A549 (cell line): ENCODE data around the gene SLC17A7. TPM values are rescaled to one million over a fixed set of nuclear protein-coding genes. Genes with fewer than 3 reads are reported as not detected.

Experiments used
- ATAC-seq, 2 experiments: fragments of 200-7000 bp in 1 of 2; fragments of >200 bp in 1 of 2; cut with Nextera tagmentation in 1 of 2; cut with Tn5 transposase in 1 of 2; 3 replicates each; pipeline versions ENCODE4 v1.8.0 to v1.9.1; 2018 to 2020; ENCODE audit warnings: mild to moderate bottlenecking in 1 of 2, moderate library complexity in 1 of 2
- CTCF ChIA-PET: fragments of 300-600 bp; sonication (Branson Sonifier 250); formaldehyde crosslinking; extraction: SDS; loops from one replicate; lab custom pipeline; 2021; ENCODE audit warnings: antibody characterized with exemption, inconsistent platforms; lab: Yijun Ruan, JAX
- POLR2A ChIA-PET: fragments of 350-600 bp; formaldehyde crosslinking; extraction: SDS; loops from one replicate; lab custom pipeline; 2021; ENCODE audit warnings: antibody characterized with exemption, inconsistent platforms; lab: Yijun Ruan, JAX
- DNase-seq, 2 experiments: peaks; one replicate each; pipeline versions ENCODE4 v3.0.0 to v3.0.0-alpha.2; 2011 to 2016; ENCODE audit warnings: low read depth in 1 of 2, low spot score in 1 of 2
- FAIRE-seq: peaks from 2 replicates; lab custom pipeline; 2011; peaks lifted over from hg19 to GRCh38; lab: Jason Lieb, UNC
- H3K27ac ChIP-seq, 2 experiments: fragments of >200 bp; sonication (Bioruptor Twin); formaldehyde crosslinking; 3 replicates each; pipeline ENCODE4 v1.5.1; 2016 to 2017
- H3K4me1 ChIP-seq: fragments of >200 bp; sonication (Bioruptor Twin); formaldehyde crosslinking; 3 replicates; pipeline ENCODE4 v1.6.1; 2016
- H3K4me2 ChIP-seq: fragments of >200 bp; sonication (Bioruptor Twin); formaldehyde crosslinking; 3 replicates; pipeline ENCODE4 v1.6.1; 2016
- H3K4me3 ChIP-seq: fragments of >200 bp; sonication (Bioruptor Twin); formaldehyde crosslinking; 3 replicates; pipeline ENCODE4 v1.5.1; 2016
- H3K9me3 ChIP-seq: fragments of >200 bp; sonication (Bioruptor Twin); formaldehyde crosslinking; 3 replicates; pipeline ENCODE4 v1.6.1; 2016
- BCL3 ChIP-seq: fragments of >200 bp; sonication (Bioruptor Twin); formaldehyde crosslinking; IDR thresholded peaks from 3 replicates; pipeline ENCODE4 v1.6.1; 2016
- BHLHE40 ChIP-seq: IDR thresholded peaks from 2 replicates; pipeline ENCODE4 v1.6.1; 2012; ENCODE audit warnings: low read depth, low read length, inconsistent platforms
- CBX8 ChIP-seq: fragments of 200-600 bp; sonication (generic); IDR thresholded peaks from 2 replicates; pipeline ENCODE4 v1.6.1; 2016
- E2F6 ChIP-seq: IDR thresholded peaks from 2 replicates; pipeline ENCODE4 v1.6.1; 2012; ENCODE audit warnings: low read depth, borderline replicate concordance
- ELK1 ChIP-seq: fragments of 150-350 bp; IDR thresholded peaks from 2 replicates; pipeline ENCODE4 v1.6.1; 2014; ENCODE audit warnings: low read depth, mild to moderate bottlenecking, low read length
- FOSB ChIP-seq: fragments of 250-450 bp; sonication (Bioruptor Pico); IDR thresholded peaks from 2 replicates; pipeline ENCODE4 v1.5.0; 2020; ENCODE audit warnings: mild to moderate bottlenecking, moderate library complexity
- FOXS1 ChIP-seq: fragments of 250-450 bp; sonication (Bioruptor Pico); IDR thresholded peaks from 2 replicates; pipeline ENCODE4 v1.5.0; 2020; ENCODE audit warnings: mild to moderate bottlenecking, moderate library complexity
- HDAC2 ChIP-seq: fragments of 200-600 bp; sonication (generic); IDR thresholded peaks from 2 replicates; pipeline ENCODE4 v1.6.1; 2016
- HOXA7 ChIP-seq: fragments of 250-450 bp; sonication (Bioruptor Pico); IDR thresholded peaks from 2 replicates; pipeline ENCODE4 v1.5.0; 2020; ENCODE audit warnings: mild to moderate bottlenecking, moderate library complexity
- HOXB13 ChIP-seq: fragments of 250-450 bp; sonication (Bioruptor Pico); IDR thresholded peaks from 2 replicates; pipeline ENCODE4 v1.5.0; 2020; ENCODE audit warnings: low read depth, mild to moderate bottlenecking, moderate library complexity
- KDM1A ChIP-seq: fragments of 200-600 bp; sonication (generic); IDR thresholded peaks from 2 replicates; pipeline ENCODE4 v1.6.1; 2016; ENCODE audit warnings: low read depth, mild to moderate bottlenecking
- MAX ChIP-seq: IDR thresholded peaks from 2 replicates; pipeline ENCODE4 v1.6.1; 2012
- MYC ChIP-seq: IDR thresholded peaks from 2 replicates; pipeline ENCODE4 v1.6.1; 2012; ENCODE audit warnings: mild to moderate bottlenecking, inconsistent platforms, low read length, improper control_type of control experiment, borderline replicate concordance
- PBX3 ChIP-seq: IDR thresholded peaks from 2 replicates; pipeline ENCODE4 v1.6.1; 2012
- PHF8 ChIP-seq: fragments of 200-600 bp; sonication (generic); IDR thresholded peaks from 2 replicates; pipeline ENCODE4 v1.6.1; 2016; ENCODE audit warnings: low read depth, mild to moderate bottlenecking, antibody characterized with exemption, moderate library complexity, borderline replicate concordance
- POLR2A ChIP-seq: IDR thresholded peaks from 2 replicates; pipeline ENCODE4 v1.6.1; 2012; ENCODE audit warnings: mild to moderate bottlenecking, low read length
- POLR2AphosphoS2 ChIP-seq: conservative IDR thresholded peaks from 2 replicates; pipeline ENCODE4 v1.6.1; 2012; ENCODE audit warnings: low read length, improper control_type of control experiment, inconsistent platforms
- RCOR1 ChIP-seq: fragments of 150-350 bp; IDR thresholded peaks from 2 replicates; pipeline ENCODE4 v1.6.1; 2014; ENCODE audit warnings: antibody characterized with exemption, low read length, low read depth
- RNF2 ChIP-seq: fragments of 200-600 bp; sonication (generic); IDR thresholded peaks from 2 replicates; pipeline ENCODE4 v1.6.1; 2016; ENCODE audit warnings: low read depth, mild to moderate bottlenecking, antibody characterized with exemption, moderate library complexity, borderline replicate concordance
- WGBS: methylation state at CpG from one replicate; pipeline ENCODE4 v1.1.6; 2017; ENCODE audit errors: missing lambda C conversion rate; 5-methylcytosine and 5-hydroxymethylcytosine counted together
- polyA plus RNA-seq, 4 experiments: library from polyadenylated mRNA; depleted of rRNA in 3 of 4; stranded (reverse); fragments of >200 nt; fragmentation: RNase III in 1 of 4; extraction: RNeasy Plus Mini Kit Qiagen cat#74134 plus additional on column Dnase treatment in 1 of 4; gene quantifications; 2 replicates in 3 of 4; 3 replicates in 1 of 4; pipeline ENCODE4 v1.2.3, GENCODE V29; 2011 to 2017

Gene SLC17A7
- polyA plus RNA-seq, 2 of the 4 experiments (the other 2 are of a cell fraction): 0.39 to 0.48 TPM

GRCh38 chr19:49425922-49426592 is 15.3 kb downstream of the SLC17A7 start:
- Histone ChIP-seq H3K4me3 (no peak overlapping the region), H3K27ac (no peak overlapping the region), H3K4me1 (peaks cover 37% of the 10 kb centered on the region), H3K9me3 (no peaks in the 10 kb centered on the region), H3K4me2 (peak overlapping the region; percentile 52; the same call in 2 of the 3 replicates)
- no peak; a peak in 1 of 6 replicates for ATAC-seq
- ChIA-PET CTCF (interaction anchor here (0.7 to 13.8 kb wide), 10 partner anchors 7 to 145 kb away, joined by 3 to 141 read pairs (median 6); partner anchors contain the start of gene PIH1D1), POLR2A (interaction anchor here (1.6 kb wide), 1 partner anchor 64 kb away, joined by 3 read pairs; the partner anchor contains the start of gene TEAD2)
- 20% methylated on average over 30 of the region's 30 CpGs for WGBS
- FAIRE-seq: no peak
- TF ChIP-seq E2F6: no peak
- TF ChIP-seq HDAC2: no peak
- TF ChIP-seq KDM1A: no peak
- TF ChIP-seq RCOR1: no peak
- TF ChIP-seq POLR2A: no peak
- TF ChIP-seq MAX: no peak
- TF ChIP-seq RNF2: no peak
- TF ChIP-seq FOXS1 (CRISPR knock-in tag): no peak
- TF ChIP-seq HOXA7 (CRISPR knock-in tag): no peak
- no peak for TF ChIP-seq FOSB (CRISPR knock-in tag)
- no peak for TF ChIP-seq PHF8
- no peak for TF ChIP-seq POLR2AphosphoS2
- no peak for TF ChIP-seq BCL3
- no peak for TF ChIP-seq PBX3
- TF ChIP-seq, all 56 proteins: peak for 0
- DNase-seq: no peak

GRCh38 chr19:49425178-49425577 is 16.1 kb downstream of the SLC17A7 start, which contains the start of gene GFY:
Gene GFY (plus strand): TSS chr19:49425388. CDS start chr19:49426431, 1,043 bp downstream.
- no peak for TF ChIP-seq CBX8
- no peak for TF ChIP-seq BHLHE40
- TF ChIP-seq HOXB13 (CRISPR knock-in tag): no peak
- TF ChIP-seq MYC: no peak
- TF ChIP-seq PHF8: no peak
- no peak for TF ChIP-seq ELK1
- Histone ChIP-seq H3K9me3 (no peaks in the 10 kb centered on the region), H3K27ac (no peak within 1 kb of the TSS), H3K4me2 (peak within 1 kb of the TSS; percentile 52; the same call in 2 of the 3 replicates), H3K4me3 (no peak within 1 kb of the TSS), H3K4me1 (peaks cover 37% of the 10 kb centered on the region)
- WGBS: 54% methylated on average over 7 of the region's 7 CpGs
- ATAC-seq: no peak
- no peak for DNase-seq
- ChIA-PET CTCF (interaction anchor here (0.6 to 13.8 kb wide), 11 partner anchors 8 to 199 kb away, joined by 3 to 141 read pairs (median 7); partner anchors contain the start of gene PIH1D1), POLR2A (interaction anchor here (1.6 kb wide), 1 partner anchor 63 kb away, joined by 3 read pairs; the partner anchor contains the start of gene TEAD2)
- FAIRE-seq: no peak
